Natural killer cell treated with Interleukin-12 subunit alpha and Interleukin-12 subunit beta and Interleukin-15 and Interleukin-18, amount 100 ng/mL, for 72 hours (primary cell): ENCODE measurements around the gene RTP2. TPM values are rescaled to one million over a fixed set of nuclear protein-coding genes. Genes with fewer than 3 reads are reported as not detected.

ENCODE experiments used
- ATAC-seq, 2 donors: fragments of 150-1000 bp; cut with Tn5 transposase in 1 of 2; sonication (Bioruptor Pico), chemical (Tn5 transposase) in 1 of 2; 2 replicates each; pipeline ENCODE4 v1.10.0; 2021
- DNase-seq: peaks from one replicate; pipeline ENCODE4 v3.0.0; 2022; ENCODE audit warnings: low spot score
- H3K27ac Mint-ChIP-seq, 2 donors: 1 replicate in 1 of 2; 2 replicates in 1 of 2; pipeline ENCODE4 v1.8.0; 2022; ENCODE audit warnings: mixed read lengths in 2 of 2, mild to moderate bottlenecking in 1 of 2, moderate library complexity in 1 of 2
- H3K27me3 Mint-ChIP-seq, 2 donors: 1 replicate in 1 of 2; 2 replicates in 1 of 2; pipeline ENCODE4 v1.8.0; 2022; ENCODE audit warnings: mixed read lengths in 2 of 2
- H3K36me3 Mint-ChIP-seq: one replicate; pipeline ENCODE4 v1.8.0; 2022; ENCODE audit warnings: mixed read lengths
- H3K4me1 Mint-ChIP-seq, 2 donors: 1 replicate in 1 of 2; 2 replicates in 1 of 2; pipeline ENCODE4 v1.8.0; 2022; ENCODE audit warnings: low read depth in 2 of 2, mixed read lengths in 2 of 2, mild to moderate bottlenecking in 1 of 2
- H3K4me3 Mint-ChIP-seq: one replicate; pipeline ENCODE4 v1.8.0; 2022; ENCODE audit warnings: mixed read lengths
- H3K9me3 Mint-ChIP-seq: 2 replicates; pipeline ENCODE4 v1.8.0; 2022; ENCODE audit warnings: mixed read lengths
- total RNA-seq, 2 donors: library from RNA; stranded (reverse); gene quantifications; one replicate each; pipeline ENCODE4 v1.2.3, GENCODE V29; 2022

RTP2 gene
- total RNA-seq, 2 donors from 2014 or later = not detected

GRCh38 chr3:187742351-187743171, 40.2 kb upstream of the RTP2 start:
- DNase-seq = no peak
- ATAC-seq = no peak
- H3K4me1 Mint-ChIP-seq = peaks cover 54 to 72% of the 10 kb centered on the region in 2 donors
- H3K36me3 Mint-ChIP-seq = peaks cover 8% of the 10 kb centered on the region
- no peaks in the 10 kb centered on the region for H3K27me3 Mint-ChIP-seq
- H3K27ac Mint-ChIP-seq = peak overlapping the region; percentile 99 to 100
- H3K9me3 Mint-ChIP-seq = no peaks in the 10 kb centered on the region
- peak overlapping the region; percentile 99 for H3K4me3 Mint-ChIP-seq

- Mint-ChIP-seq H3K27ac (peak overlapping the region; percentile 99 to 100), H3K4me1 (peaks cover 53 to 72% of the 10 kb centered on the region in 2 donors), H3K36me3 (peaks cover 8% of the 10 kb centered on the region), H3K9me3 (no peaks in the 10 kb centered on the region), H3K27me3 (no peaks in the 10 kb centered on the region), H3K4me3 (peak overlapping the region; percentile 99)
- DNase-seq (peak; percentile 87), ATAC-seq (peak; percentile 39 to 59)
Observed at GRCh38 chr3:187741403-187742350, 39.3 kb upstream of the RTP2 start.

GRCh38 chr3:187740421-187741399, 38.4 kb upstream of the RTP2 start:
- DNase-seq (peak; percentile 85), ATAC-seq (peak in 1 of 2 donors; percentile 10)
- Mint-ChIP-seq H3K27ac (peak overlapping the region; percentile 99 to 100), H3K9me3 (no peaks in the 10 kb centered on the region), H3K36me3 (peaks cover 13% of the 10 kb centered on the region), H3K4me1 (peaks cover 60 to 73% of the 10 kb centered on the region in 2 donors), H3K4me3 (peak overlapping the region; percentile 99), H3K27me3 (no peaks in the 10 kb centered on the region)

GRCh38 chr3:187739561-187740332, 37.4 kb upstream of the RTP2 start:
- ATAC-seq = peak; percentile 12 to 41
- DNase-seq = peak; percentile 88
- Mint-ChIP-seq H3K4me1 (peaks cover 59 to 69% of the 10 kb centered on the region in 2 donors), H3K27me3 (no peaks in the 10 kb centered on the region), H3K9me3 (no peaks in the 10 kb centered on the region), H3K27ac (peak overlapping the region; percentile 99 to 100), H3K4me3 (peak overlapping the region; percentile 99), H3K36me3 (peaks cover 16% of the 10 kb centered on the region)

- H3K27me3 Mint-ChIP-seq = no peaks in the 10 kb centered on the region
- ATAC-seq = no peak
- H3K4me3 Mint-ChIP-seq = peak overlapping the region; percentile 99
- peak overlapping the region; percentile 99 to 100 for H3K27ac Mint-ChIP-seq
- peaks cover 58 to 62% of the 10 kb centered on the region in 2 donors for H3K4me1 Mint-ChIP-seq
- no peaks in the 10 kb centered on the region for H3K9me3 Mint-ChIP-seq
- peaks cover 10% of the 10 kb centered on the region for H3K36me3 Mint-ChIP-seq
- peak; percentile 66 for DNase-seq
Observed at GRCh38 chr3:187739094-187739560, 36.8 kb upstream of the RTP2 start.

GRCh38 chr3:187738331-187739093, 36.2 kb upstream of the RTP2 start:
- peak overlapping the region; percentile 99 to 100 for H3K27ac Mint-ChIP-seq
- H3K4me1 Mint-ChIP-seq = peaks cover 58 to 62% of the 10 kb centered on the region in 2 donors
- H3K9me3 Mint-ChIP-seq = no peaks in the 10 kb centered on the region

GRCh38 chr3:187738071-187738330, 35.6 kb upstream of the RTP2 start:
- H3K9me3 Mint-ChIP-seq = no peaks in the 10 kb centered on the region
- H3K4me3 Mint-ChIP-seq = peak overlapping the region; percentile 99
- H3K4me1 Mint-ChIP-seq = peaks cover 61 to 63% of the 10 kb centered on the region in 2 donors
- H3K27me3 Mint-ChIP-seq = no peaks in the 10 kb centered on the region
- no peak for ATAC-seq
- H3K27ac Mint-ChIP-seq = peak overlapping the region; percentile 99 to 100
- DNase-seq = no peak
- peaks cover 15% of the 10 kb centered on the region for H3K36me3 Mint-ChIP-seq

More at GRCh38 chr3:187738331-187739093, 36.2 kb upstream of the RTP2 start:
- ATAC-seq (peak; percentile 29 to 48), DNase-seq (peak; percentile 83)
- no peaks in the 10 kb centered on the region for H3K27me3 Mint-ChIP-seq
- peaks cover 10% of the 10 kb centered on the region for H3K36me3 Mint-ChIP-seq
- peak overlapping the region; percentile 99 for H3K4me3 Mint-ChIP-seq

GRCh38 chr3:187737368-187738070, 35.2 kb upstream of the RTP2 start:
- H3K4me1 Mint-ChIP-seq = peaks cover 57 to 66% of the 10 kb centered on the region in 2 donors
- ATAC-seq = peak; percentile 62 to 74

GRCh38 chr3:187737006-187737367, 34.6 kb upstream of the RTP2 start:
- no peak for DNase-seq
- Mint-ChIP-seq H3K4me3 (peak overlapping the region; percentile 99), H3K9me3 (no peaks in the 10 kb centered on the region), H3K36me3 (peaks cover 15% of the 10 kb centered on the region), H3K4me1 (peaks cover 53 to 63% of the 10 kb centered on the region in 2 donors), H3K27me3 (no peaks in the 10 kb centered on the region), H3K27ac (peak overlapping the region; percentile 99 to 100)
- no peak for ATAC-seq

More at GRCh38 chr3:187737368-187738070, 35.2 kb upstream of the RTP2 start:
- no peaks in the 10 kb centered on the region for H3K9me3 Mint-ChIP-seq
- peak overlapping the region; percentile 99 to 100 for H3K27ac Mint-ChIP-seq
- H3K4me3 Mint-ChIP-seq = peak overlapping the region; percentile 99
- no peaks in the 10 kb centered on the region for H3K27me3 Mint-ChIP-seq
- H3K36me3 Mint-ChIP-seq = peaks cover 15% of the 10 kb centered on the region
- DNase-seq = peak; percentile 97

- Mint-ChIP-seq H3K4me1 (peaks cover 48 to 61% of the 10 kb centered on the region in 2 donors), H3K27ac (peak overlapping the region; percentile 99 to 100), H3K36me3 (peaks cover 19% of the 10 kb centered on the region), H3K27me3 (no peaks in the 10 kb centered on the region), H3K9me3 (no peaks in the 10 kb centered on the region), H3K4me3 (peak overlapping the region; percentile 99)
- DNase-seq = peak; percentile 80
- no peak for ATAC-seq
Observed at GRCh38 chr3:187736418-187736871, 34.1 kb upstream of the RTP2 start.

- Mint-ChIP-seq H3K27ac (peak overlapping the region; percentile 99 to 100), H3K4me1 (peaks cover 42 to 56% of the 10 kb centered on the region in 2 donors), H3K4me3 (peak overlapping the region; percentile 99), H3K9me3 (no peaks in the 10 kb centered on the region), H3K27me3 (no peaks in the 10 kb centered on the region), H3K36me3 (peaks cover 20% of the 10 kb centered on the region)
- DNase-seq (no peak), ATAC-seq (no peak)
Observed at GRCh38 chr3:187735837-187736236, 33.5 kb upstream of the RTP2 start.
